Pancreas (tissue), 10 donors: Measurements from ENCODE around the gene RPRD1A. TPM values are rescaled to one million over a fixed set of nuclear protein-coding genes. Genes with fewer than 3 reads are reported as not detected.

Experiments
- ATAC-seq, 4 donors: fragments of 200-7000 bp; cut with Tn5 transposase; one replicate each; pipeline versions ENCODE4 v1.8.0 to v1.9.1; 2020; ENCODE audit warnings: mild to moderate bottlenecking in 4 of 4, moderate library complexity in 4 of 4
- DNase-seq, 6 donors: peaks; one replicate each; pipeline ENCODE4 v3.0.0-alpha.2; 2020
- FAIRE-seq: peaks from 2 replicates; lab custom pipeline; 2012; peaks lifted over from hg19 to GRCh38; lab: Jason Lieb, UNC
- H3K27ac ChIP-seq, 4 donors: fragments of 200-600 bp; sonication (generic); 1 replicate in 3 of 4; 2 replicates in 1 of 4; pipeline versions ENCODE4 v1.5.0 to v1.8.0; 2020
- H3K27me3 ChIP-seq, 4 donors: fragments of 200-600 bp; one replicate each; pipeline ENCODE4 v1.8.0; 2021
- H3K36me3 ChIP-seq, 3 donors: fragments of 200-600 bp; sonication (generic) in 1 of 3; one replicate each; pipeline versions ENCODE4 v1.5.0 to v1.8.0; 2020 to 2021
- H3K4me1 ChIP-seq, 3 donors: fragments of 200-600 bp; one replicate each; pipeline ENCODE4 v1.8.0; 2021
- H3K4me3 ChIP-seq, 4 donors: fragments of 200-600 bp; sonication (generic) in 2 of 4; one replicate each; pipeline versions ENCODE4 v1.5.0 to v1.8.0; 2020 to 2021
- H3K9me3 ChIP-seq, 4 donors: fragments of 200-600 bp; one replicate each; pipeline ENCODE4 v1.8.0; 2021
- WGBS, 2 donors: extraction: QIAGEN DNeasy Blood & Tissue Kit; methylation state at CpG; one replicate each; pipeline ENCODE4 v1.1.7; 2013; 5-methylcytosine and 5-hydroxymethylcytosine counted together
- intact Hi-C, 3 donors: fragments of 100-400 bp; cut with DNase I; formaldehyde crosslinking; loops; one replicate each; pipeline versions ENCODE4 v1.11.1 to v1.14.2; 2022
- polyA plus RNA-seq, 2 donors: library from polyadenylated mRNA; stranded (reverse); fragments of 200-250 nt; gene quantifications; one replicate each; pipeline ENCODE4 v1.2.3, GENCODE V29; 2013
- total RNA-seq, 6 donors: library from RNA; stranded (reverse); fragmentation: NEBNext Ultra II Directional in 4 of 6; extraction: Animal tissue kit (Norgen Biotek cat#: 25700) in 4 of 6; gene quantifications; one replicate each; pipeline versions ENCODE4 v1.2.1 to v1.2.4, GENCODE V29; 2021 to 2023
- TF ChIP-seq, protein P1 (sequence below), 4 donors: fragments of 200-600 bp; sonication (generic) in 3 of 4; IDR thresholded peaks; one replicate each; pipeline versions ENCODE4 v1.5.0 to v1.8.0; 2021; ENCODE audit warnings: antibody characterized with exemption in 4 of 4
- donor health status: healthy with polysubstance abuse.
- donor health status: DM: no; HTN: no; CAD: no; lungs with moderate emphysema.
- donor health status: DM: no; HTN: no; CAD: no.
- donor health status: control.
- donor health status: control.
- donor health status: Bipolar disorder and iron deficiency.
- donor health status: DM: yes; HTN: yes; CAD: no.
- donor health status: DM: no; HTN: no; CAD: no.
- donor health status: DM: no; HTN: no; CAD: no.
- donor health status: DM: yes; HTN: yes; CAD: no.

Gene RPRD1A
- total and polyA plus RNA-seq, 8 donors, result 14.0 to 30.9 (median 21.9) TPM

DNA sequence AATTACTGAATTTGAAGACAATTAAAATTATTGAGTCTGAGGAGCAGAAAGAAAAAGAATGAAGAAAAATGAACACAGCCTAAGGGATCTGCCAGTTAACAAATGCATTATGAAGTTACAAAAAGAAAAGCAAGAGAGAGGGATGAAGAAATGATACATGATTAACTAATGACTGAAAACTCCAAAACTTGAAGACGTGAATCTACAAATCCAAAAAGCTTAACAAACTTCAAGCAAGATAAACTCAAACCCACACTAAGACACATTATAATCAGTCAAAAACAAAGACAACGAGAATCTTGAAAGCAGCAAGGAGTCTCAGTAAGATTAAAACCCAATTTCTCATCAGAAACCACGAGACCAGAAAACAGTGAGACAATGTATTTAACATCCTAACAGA, 15.6 kb downstream of the RPRD1A start:
- intact Hi-C loops, result no loop called here
- no peak for ATAC-seq

GRCh38 chr18:36050479-36050878, 16.9 kb downstream of the RPRD1A start:
- H3K9me3 ChIP-seq, result peaks cover 0 to 2% (median 0%) of the 10 kb centered on the region in 4 donors
- ATAC-seq (no peak), FAIRE-seq (no peak), DNase-seq (no peak)
- H3K4me1 ChIP-seq, result no peaks in the 10 kb centered on the region
- H3K27ac ChIP-seq, result no peak overlapping the region
- no peaks in the 10 kb centered on the region for H3K36me3 ChIP-seq
- no peak overlapping the region for H3K4me3 ChIP-seq
- intact Hi-C loops, result no loop called here
- no peaks in the 10 kb centered on the region for H3K27me3 ChIP-seq
- TF ChIP-seq, protein P1, sequence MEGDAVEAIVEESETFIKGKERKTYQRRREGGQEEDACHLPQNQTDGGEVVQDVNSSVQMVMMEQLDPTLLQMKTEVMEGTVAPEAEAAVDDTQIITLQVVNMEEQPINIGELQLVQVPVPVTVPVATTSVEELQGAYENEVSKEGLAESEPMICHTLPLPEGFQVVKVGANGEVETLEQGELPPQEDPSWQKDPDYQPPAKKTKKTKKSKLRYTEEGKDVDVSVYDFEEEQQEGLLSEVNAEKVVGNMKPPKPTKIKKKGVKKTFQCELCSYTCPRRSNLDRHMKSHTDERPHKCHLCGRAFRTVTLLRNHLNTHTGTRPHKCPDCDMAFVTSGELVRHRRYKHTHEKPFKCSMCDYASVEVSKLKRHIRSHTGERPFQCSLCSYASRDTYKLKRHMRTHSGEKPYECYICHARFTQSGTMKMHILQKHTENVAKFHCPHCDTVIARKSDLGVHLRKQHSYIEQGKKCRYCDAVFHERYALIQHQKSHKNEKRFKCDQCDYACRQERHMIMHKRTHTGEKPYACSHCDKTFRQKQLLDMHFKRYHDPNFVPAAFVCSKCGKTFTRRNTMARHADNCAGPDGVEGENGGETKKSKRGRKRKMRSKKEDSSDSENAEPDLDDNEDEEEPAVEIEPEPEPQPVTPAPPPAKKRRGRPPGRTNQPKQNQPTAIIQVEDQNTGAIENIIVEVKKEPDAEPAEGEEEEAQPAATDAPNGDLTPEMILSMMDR (IDR thresholded peaks at IDR 0.05), result no peak

More for the DNA sequence above, 15.6 kb downstream of the RPRD1A start:
- no peak overlapping the region for H3K4me3 ChIP-seq
- H3K9me3 ChIP-seq, result peaks cover 0 to 2% (median 0%) of the 10 kb centered on the region in 4 donors
- no peaks in the 10 kb centered on the region for H3K27me3 ChIP-seq
- 96 to 99% methylated on average over 3 of the region's 3 CpGs for WGBS, 2 donors
- FAIRE-seq, result no peak
- no peaks in the 10 kb centered on the region for H3K4me1 ChIP-seq
- DNase-seq, result no peak
- no peaks in the 10 kb centered on the region for H3K36me3 ChIP-seq
- H3K27ac ChIP-seq, result no peak overlapping the region
- TF ChIP-seq, protein P1 (IDR thresholded peaks at IDR 0.05), result no peak

DNA sequence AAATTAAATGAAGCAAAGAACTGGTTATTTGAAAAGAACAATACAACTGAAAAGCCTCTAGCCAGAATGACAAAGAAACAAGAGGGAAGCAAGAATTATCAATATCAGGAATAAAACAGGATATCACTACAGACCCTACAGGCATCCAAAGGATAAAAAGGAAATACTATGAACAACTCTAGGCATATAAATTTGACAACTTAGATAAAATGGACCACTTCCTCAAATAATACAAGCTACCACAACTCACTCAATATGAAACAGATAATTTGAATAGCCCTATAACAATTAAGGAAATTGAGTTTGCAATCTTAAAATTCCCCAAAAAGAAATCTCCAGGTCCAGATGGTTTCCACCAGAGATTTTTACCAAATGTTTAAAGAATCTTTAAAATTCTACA, 19.8 kb downstream of the RPRD1A start:
- TF ChIP-seq, protein P1 (IDR thresholded peaks at IDR 0.05), result no peak
- Histone ChIP-seq H3K4me3 (no peak overlapping the region), H3K9me3 (peaks cover 0 to 2% (median 0%) of the 10 kb centered on the region in 4 donors), H3K4me1 (no peaks in the 10 kb centered on the region), H3K27me3 (no peaks in the 10 kb centered on the region), H3K36me3 (no peaks in the 10 kb centered on the region), H3K27ac (no peak overlapping the region)
- DNase-seq (no peak), FAIRE-seq (no peak), ATAC-seq (no peak)
- intact Hi-C loops, result no loop called here

DNA sequence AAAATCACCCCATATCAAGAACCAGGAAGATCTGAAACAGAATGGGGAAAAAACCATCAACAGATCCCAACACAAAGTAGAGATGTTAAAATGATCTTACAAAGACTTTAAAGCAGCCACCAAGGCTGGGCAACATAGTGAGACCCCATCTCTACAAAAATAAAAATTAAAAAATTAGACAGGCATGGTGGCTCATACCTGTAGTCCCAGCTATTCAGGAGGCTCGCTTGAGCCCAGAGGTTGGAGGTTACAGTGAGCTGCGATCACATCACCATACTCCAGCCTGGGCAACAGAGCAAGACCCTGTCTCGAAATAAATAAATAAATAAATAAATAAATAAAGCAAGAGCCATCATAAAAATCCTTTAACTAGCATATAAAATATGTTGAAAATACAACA, 20.5 kb downstream of the RPRD1A start:
- no peak overlapping the region for H3K4me3 ChIP-seq
- TF ChIP-seq, protein P1 (IDR thresholded peaks at IDR 0.05), result no peak
- intact Hi-C loops, result no loop called here
- ATAC-seq, result no peak
- no peaks in the 10 kb centered on the region for H3K27me3 ChIP-seq
- no peak for FAIRE-seq
- H3K27ac ChIP-seq, result no peak overlapping the region
- WGBS, 2 donors, result 96% methylated on average over 3 of the region's 3 CpGs
- DNase-seq, result no peak
- no peaks in the 10 kb centered on the region for H3K4me1 ChIP-seq
- peaks cover 0 to 2% (median 0%) of the 10 kb centered on the region in 4 donors for H3K9me3 ChIP-seq
- no peaks in the 10 kb centered on the region for H3K36me3 ChIP-seq

GRCh38 chr18:36045241-36045991, 21.9 kb downstream of the RPRD1A start:
- DNase-seq (no peak), ATAC-seq (peak in 1 of 4 donors; percentile 14), FAIRE-seq (no peak)
- TF ChIP-seq, protein P1 (IDR thresholded peaks at IDR 0.05), result no peak
- Histone ChIP-seq H3K4me1 (peaks cover 0 to 3% (median 0%) of the 10 kb centered on the region in 3 donors), H3K36me3 (no peaks in the 10 kb centered on the region), H3K4me3 (no peak overlapping the region), H3K27ac (peak overlapping the region in 2 of 4 donors; percentile 10 to 17), H3K27me3 (no peaks in the 10 kb centered on the region), H3K9me3 (no peaks in the 10 kb centered on the region)
- intact Hi-C loops, result no loop called here
- 56 to 68% methylated on average over 3 of the region's 3 CpGs for WGBS, 2 donors
